ENCODE results near the gene ACAA1.

DNA sequence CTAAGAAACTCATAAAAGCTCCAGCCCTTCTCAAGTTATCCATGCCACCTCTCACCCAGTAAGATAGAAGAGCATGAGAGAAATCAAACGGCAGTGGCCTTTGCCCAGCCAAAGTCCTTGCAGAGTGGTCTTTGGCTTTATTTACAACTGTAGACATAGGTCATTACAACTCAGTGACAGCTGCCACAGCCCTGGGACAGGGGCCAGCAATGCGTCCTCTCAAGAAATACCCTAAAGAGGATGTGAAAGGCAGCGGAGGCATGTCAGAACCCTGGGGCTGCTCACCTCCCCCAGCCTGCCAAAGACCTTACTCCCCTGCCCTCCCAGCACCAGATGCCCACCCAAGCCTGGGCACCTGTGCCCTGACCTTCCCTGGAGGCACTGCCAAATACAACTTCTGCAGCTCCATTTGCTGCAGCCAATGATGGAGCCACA lies 6.3 kb downstream of the ACAA1 start:
- TF ChIP-seq CTCF (IDR thresholded peaks at IDR 0.05) (no peak), EZH2 (IDR thresholded peaks at IDR 0.05; ENCODE audit: borderline replicate concordance, insufficient read depth, low read depth, low read length, poor library complexity, severe bottlenecking) (no peak)

Data from B cell (primary cell).